NB4 (cell line): Measurements from ENCODE around the gene NFYA.

Experiments used
- DNase-seq: peaks from one replicate; pipeline ENCODE4 v3.0.0; 2010; ENCODE audit warnings: low read depth
- H3K4me3 ChIP-seq: one replicate; pipeline ENCODE4 v1.5.1; 2011; ENCODE audit warnings: mild to moderate bottlenecking, low read depth, low read length, moderate library complexity
- MYC ChIP-seq: IDR thresholded peaks from 2 replicates; pipeline ENCODE4 v1.6.1; 2011; ENCODE audit warnings: low read depth, low read length
- POLR2A ChIP-seq: IDR thresholded peaks from 2 replicates; pipeline ENCODE4 v1.6.1; 2011; ENCODE audit warnings: mild to moderate bottlenecking; ENCODE audit not compliant: insufficient read length; ENCODE audit errors: extremely low read depth
- TF ChIP-seq, protein P1 (sequence below): IDR thresholded peaks from 2 replicates; pipeline ENCODE4 v1.6.1; 2011; ENCODE audit warnings: low read depth, low read length
- TF ChIP-seq, protein P2 (sequence below): IDR thresholded peaks from one replicate; pipeline ENCODE4 v1.5.1; 2012; ENCODE audit warnings: low read depth, low read length

The NFYA gene

DNA sequence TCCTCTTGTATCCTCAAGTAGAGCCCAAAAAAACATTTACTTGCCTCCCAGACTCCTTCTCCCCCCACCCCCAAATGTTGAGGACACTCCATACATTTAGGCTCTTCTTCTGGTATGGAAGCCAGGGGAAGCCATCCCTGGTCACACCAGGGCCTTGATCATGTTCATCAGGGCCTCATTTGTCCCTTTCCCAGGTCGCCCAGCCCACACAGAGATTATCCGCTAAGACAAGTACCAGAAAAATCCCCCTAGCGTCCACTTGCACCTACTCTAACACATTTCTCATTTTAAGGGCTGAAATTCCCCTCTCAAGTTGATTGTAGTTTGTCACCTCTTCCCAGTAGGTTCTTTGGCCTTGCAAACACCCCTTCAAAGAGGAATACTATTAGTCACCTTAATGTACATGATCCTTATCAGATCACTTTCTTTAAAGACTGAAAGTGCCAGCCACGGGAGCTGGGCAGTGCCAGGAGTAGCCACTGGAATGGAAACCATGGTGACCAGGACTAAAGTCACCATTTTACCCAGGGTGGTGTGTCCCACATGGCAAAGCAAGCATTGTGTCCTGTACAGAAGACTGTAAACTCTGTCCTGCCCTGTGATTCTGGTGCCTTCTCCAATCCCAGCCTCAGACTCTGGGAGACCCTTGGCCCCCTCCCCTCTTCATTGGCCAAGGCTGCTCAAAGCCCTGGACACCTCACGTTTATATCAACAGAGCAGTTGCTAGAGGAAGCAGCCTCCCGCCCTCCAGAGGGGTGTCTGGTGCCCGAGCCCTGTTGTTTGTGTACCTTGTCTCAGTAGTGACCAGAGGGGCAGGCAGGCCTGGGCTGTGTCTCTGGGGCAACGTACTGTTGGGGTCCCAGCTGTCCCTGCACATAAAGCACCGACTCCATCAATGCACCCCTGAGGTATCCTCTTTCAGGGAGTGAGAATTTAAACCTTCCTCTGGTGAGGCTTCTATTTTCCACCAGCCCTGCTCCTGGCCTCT lies 24.7 kb upstream of the NFYA start:
- TF ChIP-seq, protein P1, sequence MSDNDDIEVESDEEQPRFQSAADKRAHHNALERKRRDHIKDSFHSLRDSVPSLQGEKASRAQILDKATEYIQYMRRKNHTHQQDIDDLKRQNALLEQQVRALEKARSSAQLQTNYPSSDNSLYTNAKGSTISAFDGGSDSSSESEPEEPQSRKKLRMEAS, result no peak
- TF ChIP-seq MYC (no peak), POLR2A (no peak)
- TF ChIP-seq, protein P2, sequence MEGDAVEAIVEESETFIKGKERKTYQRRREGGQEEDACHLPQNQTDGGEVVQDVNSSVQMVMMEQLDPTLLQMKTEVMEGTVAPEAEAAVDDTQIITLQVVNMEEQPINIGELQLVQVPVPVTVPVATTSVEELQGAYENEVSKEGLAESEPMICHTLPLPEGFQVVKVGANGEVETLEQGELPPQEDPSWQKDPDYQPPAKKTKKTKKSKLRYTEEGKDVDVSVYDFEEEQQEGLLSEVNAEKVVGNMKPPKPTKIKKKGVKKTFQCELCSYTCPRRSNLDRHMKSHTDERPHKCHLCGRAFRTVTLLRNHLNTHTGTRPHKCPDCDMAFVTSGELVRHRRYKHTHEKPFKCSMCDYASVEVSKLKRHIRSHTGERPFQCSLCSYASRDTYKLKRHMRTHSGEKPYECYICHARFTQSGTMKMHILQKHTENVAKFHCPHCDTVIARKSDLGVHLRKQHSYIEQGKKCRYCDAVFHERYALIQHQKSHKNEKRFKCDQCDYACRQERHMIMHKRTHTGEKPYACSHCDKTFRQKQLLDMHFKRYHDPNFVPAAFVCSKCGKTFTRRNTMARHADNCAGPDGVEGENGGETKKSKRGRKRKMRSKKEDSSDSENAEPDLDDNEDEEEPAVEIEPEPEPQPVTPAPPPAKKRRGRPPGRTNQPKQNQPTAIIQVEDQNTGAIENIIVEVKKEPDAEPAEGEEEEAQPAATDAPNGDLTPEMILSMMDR, result no peak
- no peak overlapping the region for H3K4me3 ChIP-seq
- DNase-seq, result no peak

DNA sequence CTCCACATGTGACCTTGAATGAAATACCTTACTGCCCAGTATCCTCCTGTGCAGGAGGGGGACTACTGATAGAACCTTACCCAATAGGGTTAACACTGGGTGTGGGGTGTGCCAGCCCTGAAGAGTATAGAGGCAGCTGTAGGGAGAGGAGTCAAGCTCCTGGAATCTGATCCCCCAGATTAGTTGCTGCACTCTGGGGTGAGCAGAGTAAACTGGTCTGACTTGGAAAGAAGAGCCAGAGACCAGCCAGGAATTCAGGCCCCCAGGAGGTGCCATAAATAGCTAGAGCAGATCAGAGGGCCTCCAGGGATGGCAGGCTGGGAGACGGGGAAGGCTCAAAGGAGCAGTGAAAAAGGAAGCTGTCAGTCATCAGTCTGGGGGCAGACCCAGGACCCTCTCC lies 23.3 kb upstream of the NFYA start:
- no peak overlapping the region for H3K4me3 ChIP-seq
- DNase-seq, result no peak
- TF ChIP-seq MYC, result no peak
- no peak for TF ChIP-seq POLR2A
- TF ChIP-seq, protein P1, result no peak
- TF ChIP-seq, protein P2, result no peak

DNA sequence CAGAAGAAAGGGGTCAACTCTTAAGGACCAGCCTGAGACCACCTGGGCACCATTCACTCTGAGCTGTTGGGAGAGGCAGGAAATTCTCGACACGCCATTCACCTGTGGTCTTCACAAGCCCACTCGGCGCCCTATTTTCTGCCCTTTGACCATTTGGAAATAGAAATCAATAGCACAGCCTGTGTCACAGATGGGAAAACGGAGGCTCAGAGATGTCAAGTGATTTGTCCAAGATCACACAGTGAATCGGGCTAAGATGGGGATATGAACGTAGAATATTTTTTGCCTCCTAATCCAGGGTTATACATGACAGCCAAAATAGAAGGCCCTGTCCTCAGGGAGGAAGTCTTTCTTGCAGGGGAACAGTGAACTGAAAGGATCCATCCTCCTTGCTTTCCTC lies 22.8 kb upstream of the NFYA start:
- no peak for DNase-seq
- H3K4me3 ChIP-seq, result no peak overlapping the region
- TF ChIP-seq POLR2A, result no peak
- TF ChIP-seq MYC, result no peak
- TF ChIP-seq, protein P1, result no peak
- TF ChIP-seq, protein P2, result no peak

DNA sequence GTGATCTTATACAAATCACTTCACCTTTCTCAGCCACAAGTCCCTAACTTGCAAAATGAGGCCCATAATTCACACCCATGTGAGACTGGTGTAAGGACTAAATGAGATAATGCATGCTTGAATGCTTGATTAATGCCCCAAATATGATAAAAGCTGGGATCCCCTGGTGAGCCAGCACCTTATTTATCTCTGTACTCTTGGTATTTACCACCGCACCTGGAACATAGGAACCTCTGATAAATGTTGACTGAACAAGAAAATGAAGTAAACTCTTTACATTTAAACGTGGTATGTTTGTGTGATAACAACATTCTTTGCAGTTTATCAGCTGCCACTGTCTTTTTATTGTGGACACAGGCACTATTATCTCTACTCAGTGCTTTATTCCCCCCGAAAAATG lies 22.2 kb upstream of the NFYA start:
- DNase-seq, result no peak
- H3K4me3 ChIP-seq, result no peak overlapping the region
- TF ChIP-seq, protein P1, result no peak

DNA sequence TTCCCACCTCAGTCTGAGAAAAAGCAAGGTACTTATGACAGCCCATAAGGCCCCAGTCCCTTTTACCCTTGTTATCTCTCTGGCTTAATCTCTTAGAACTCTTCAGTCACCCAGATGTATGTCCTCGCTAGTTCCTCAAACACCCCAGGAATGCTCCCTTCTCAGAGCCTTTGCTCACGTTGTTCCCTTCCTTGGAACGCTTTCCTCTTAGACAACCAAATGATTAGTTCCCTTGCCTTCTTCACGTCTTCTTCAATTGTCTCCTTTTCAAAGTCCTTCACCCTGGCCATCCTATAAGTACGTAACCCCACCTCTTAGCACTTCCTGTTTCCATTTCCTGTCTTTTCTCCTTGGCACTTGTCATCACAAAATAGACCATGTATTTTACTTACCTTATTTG lies 20.9 kb upstream of the NFYA start:
- no peak for TF ChIP-seq MYC
- no peak for TF ChIP-seq POLR2A
- TF ChIP-seq, protein P2, result no peak
- TF ChIP-seq, protein P1, result no peak
- DNase-seq, result peak; percentile 66
- no peak overlapping the region for H3K4me3 ChIP-seq

DNA sequence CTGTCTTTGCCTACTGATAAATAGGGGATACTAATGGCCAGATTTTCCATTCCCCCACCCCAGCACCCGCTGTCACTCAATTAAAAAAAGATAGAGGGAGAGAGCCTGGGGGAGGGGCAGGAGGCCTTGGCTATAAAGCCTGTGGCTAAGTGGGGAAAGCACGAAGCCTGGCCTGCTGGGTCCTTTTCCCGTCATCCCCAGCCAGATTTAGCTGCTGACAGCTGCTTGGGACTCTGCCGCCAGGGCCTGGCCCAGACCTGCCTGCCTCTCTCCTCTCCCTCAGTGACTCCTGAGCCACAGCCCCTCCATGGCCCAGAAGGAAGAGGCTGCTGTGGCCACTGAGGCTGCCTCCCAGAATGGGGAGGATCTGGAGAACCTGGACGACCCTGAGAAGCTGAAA lies 19.7 kb upstream of the NFYA start, which contains the start of gene APOBEC2:
Gene APOBEC2 (plus strand): TSS at position 162 of the 400 bp plus-strand sequence. CDS start 146 bp downstream, at position 308.
- TF ChIP-seq MYC (no peak), POLR2A (no peak)
- TF ChIP-seq, protein P1, result no peak
- TF ChIP-seq, protein P2, result no peak
- no peak within 1 kb of the TSS for H3K4me3 ChIP-seq
- no peak for DNase-seq
